Choroid plexus epithelial cell (primary cell): ENCODE results near the gene CARD10.

ENCODE experiments used
- DNase-seq: peaks from one replicate; pipeline ENCODE4 v3.0.0-alpha.2; 2010; ENCODE audit warnings: low read depth
- H3K4me3 ChIP-seq: 2 replicates; pipeline ENCODE4 v1.5.1; 2011; ENCODE audit warnings: low read depth, mild to moderate bottlenecking, control low read depth, low read length, moderate library complexity
- TF ChIP-seq, protein P1 (sequence below): conservative IDR thresholded peaks from 2 replicates; pipeline ENCODE4 v1.5.1; 2011; ENCODE audit warnings: low read depth, mild to moderate bottlenecking, control low read depth, inconsistent platforms, low read length, moderate library complexity

CARD10 gene

DNA sequence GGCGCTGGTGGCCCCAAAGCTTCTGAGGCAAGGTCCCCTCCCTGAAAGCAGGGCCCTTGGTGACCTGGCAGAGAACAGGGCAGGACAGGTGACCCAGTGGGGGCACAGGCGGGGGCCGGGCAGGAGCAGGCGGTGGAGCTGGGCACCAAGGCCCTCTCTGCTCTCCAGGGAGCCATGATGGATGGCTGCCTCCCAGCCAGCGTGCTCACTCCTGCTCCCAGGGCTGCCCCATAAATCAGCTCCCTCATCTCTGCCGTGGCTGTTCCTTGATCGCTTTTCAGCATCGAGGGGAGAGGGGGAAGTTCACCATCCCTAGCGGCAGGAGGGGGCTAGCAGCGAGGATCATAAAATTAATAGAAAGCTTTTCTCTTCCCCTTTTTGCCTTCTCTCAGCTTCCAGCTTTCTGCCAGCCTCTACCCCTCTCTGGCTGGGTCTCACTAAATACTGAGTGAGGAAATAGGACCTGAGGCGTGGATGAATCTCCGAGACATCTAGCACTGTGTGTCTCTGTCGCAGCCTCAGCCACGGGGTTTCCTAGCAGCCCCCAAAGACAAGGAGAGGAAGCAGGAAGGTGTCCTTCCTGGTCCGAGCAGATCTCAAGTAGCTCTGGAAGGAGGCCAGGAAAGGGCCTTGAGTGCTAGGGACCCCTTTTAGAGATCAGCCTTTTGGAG lies 69.7 kb downstream of the CARD10 start:
- DNase-seq = no peak
- H3K4me3 ChIP-seq = no peak overlapping the region
- TF ChIP-seq, protein P1, sequence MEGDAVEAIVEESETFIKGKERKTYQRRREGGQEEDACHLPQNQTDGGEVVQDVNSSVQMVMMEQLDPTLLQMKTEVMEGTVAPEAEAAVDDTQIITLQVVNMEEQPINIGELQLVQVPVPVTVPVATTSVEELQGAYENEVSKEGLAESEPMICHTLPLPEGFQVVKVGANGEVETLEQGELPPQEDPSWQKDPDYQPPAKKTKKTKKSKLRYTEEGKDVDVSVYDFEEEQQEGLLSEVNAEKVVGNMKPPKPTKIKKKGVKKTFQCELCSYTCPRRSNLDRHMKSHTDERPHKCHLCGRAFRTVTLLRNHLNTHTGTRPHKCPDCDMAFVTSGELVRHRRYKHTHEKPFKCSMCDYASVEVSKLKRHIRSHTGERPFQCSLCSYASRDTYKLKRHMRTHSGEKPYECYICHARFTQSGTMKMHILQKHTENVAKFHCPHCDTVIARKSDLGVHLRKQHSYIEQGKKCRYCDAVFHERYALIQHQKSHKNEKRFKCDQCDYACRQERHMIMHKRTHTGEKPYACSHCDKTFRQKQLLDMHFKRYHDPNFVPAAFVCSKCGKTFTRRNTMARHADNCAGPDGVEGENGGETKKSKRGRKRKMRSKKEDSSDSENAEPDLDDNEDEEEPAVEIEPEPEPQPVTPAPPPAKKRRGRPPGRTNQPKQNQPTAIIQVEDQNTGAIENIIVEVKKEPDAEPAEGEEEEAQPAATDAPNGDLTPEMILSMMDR = no peak

- no peak for DNase-seq
- TF ChIP-seq, protein P1 = no peak
- H3K4me3 ChIP-seq = no peak overlapping the region
Observed at GRCh38 chr22:37448516-37449127, 70.6 kb downstream of the CARD10 start.

- TF ChIP-seq, protein P1 = no peak
- H3K4me3 ChIP-seq = no peak overlapping the region
- no peak for DNase-seq
Observed at GRCh38 chr22:37445501-37445900, 73.7 kb downstream of the CARD10 start.

GRCh38 chr22:37443977-37444376 lies 75.2 kb downstream of the CARD10 start:
- H3K4me3 ChIP-seq = no peak overlapping the region
- TF ChIP-seq, protein P1 = no peak
- no peak for DNase-seq

DNA sequence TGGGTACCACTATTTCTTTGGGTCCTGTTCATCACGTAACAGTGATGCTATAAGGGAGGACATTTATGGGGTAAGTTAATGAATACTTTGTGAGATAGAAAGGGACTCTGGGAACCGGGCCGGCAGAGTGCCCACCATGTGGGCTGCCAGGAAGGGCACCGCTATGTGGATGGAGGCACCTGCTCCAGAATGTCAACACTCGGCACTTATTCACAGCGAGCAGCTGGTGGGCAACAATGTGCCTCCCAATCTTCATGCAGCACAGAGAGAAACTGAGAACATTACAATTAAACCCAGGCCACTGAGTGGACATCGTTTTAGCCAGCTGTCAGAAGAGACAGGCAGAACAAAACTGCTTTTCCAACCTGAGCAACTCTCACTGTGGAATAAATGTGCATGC lies 76.1 kb downstream of the CARD10 start:
- H3K4me3 ChIP-seq = no peak overlapping the region
- DNase-seq = no peak
- TF ChIP-seq, protein P1 = no peak

- TF ChIP-seq, protein P1 = no peak
- DNase-seq = peak; percentile 62
Observed at GRCh38 chr22:37442537-37442936, 76.7 kb downstream of the CARD10 start.

GRCh38 chr22:37442135-37442534 lies 77.1 kb downstream of the CARD10 start:
- TF ChIP-seq, protein P1 = no peak
- no peak overlapping the region for H3K4me3 ChIP-seq
- DNase-seq = no peak

More at GRCh38 chr22:37442537-37442936, 76.7 kb downstream of the CARD10 start:
- no peak overlapping the region for H3K4me3 ChIP-seq
